ACHN (cell line): ENCODE results near the gene HELT.
"Not testable (repeated sequence)": the region's sequence is repeated elsewhere in the genome, so short reads cannot be mapped to it uniquely, and the experiment has no call there.

Source experiments
- DNase-seq: peaks from one replicate; pipeline ENCODE4 v3.0.0-alpha.2; 2015
- in situ Hi-C: cut with HindIII; loops from 2 replicates; pipeline ENCODE4 v1.10.0; 2017; ENCODE audit warnings: low sequenced_read_pairs, low pct_ligation_motif_present, low pct_unique_long_range_greater_than_20kb

HELT gene, protein sequence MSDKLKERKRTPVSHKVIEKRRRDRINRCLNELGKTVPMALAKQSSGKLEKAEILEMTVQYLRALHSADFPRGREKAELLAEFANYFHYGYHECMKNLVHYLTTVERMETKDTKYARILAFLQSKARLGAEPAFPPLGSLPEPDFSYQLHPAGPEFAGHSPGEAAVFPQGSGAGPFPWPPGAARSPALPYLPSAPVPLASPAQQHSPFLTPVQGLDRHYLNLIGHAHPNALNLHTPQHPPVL

DNA sequence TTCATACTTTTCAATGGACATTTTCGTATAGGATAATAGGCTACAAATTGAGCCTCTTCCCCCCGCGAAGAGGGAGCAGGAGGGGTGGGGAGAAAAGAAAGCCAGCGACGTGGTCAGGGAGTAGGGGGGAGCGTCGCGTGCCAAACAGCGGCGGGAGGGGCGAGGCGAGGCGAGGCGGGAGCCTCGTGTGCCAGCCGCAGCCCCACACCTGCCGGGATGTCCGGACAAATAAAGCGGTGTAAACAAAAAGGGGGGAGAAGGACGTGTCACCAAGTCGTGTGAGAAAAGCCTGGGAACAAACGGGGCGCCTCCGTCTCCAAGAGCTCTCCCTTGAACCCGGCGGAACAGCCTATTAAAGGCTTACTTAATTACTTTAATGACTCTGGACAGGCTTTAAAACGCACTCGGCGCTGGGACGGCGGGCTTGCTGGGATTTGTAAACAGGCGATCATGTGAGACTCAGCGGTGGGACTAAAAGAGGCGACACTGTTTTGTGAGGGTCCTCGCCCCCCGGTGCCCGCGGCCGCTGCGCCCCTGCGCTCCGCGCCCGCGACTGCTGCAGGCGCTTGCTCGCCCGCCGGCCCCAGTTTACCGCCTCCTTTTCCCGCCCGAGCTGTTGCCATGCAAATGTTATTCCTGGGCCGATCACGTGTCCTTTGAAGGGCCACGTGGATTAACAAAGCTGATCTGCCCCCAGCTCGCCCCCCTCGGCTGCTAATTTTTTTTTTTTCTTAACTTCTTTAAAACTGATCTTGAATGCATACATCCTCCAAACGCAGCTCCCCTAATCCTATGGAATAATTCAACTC lies at the start of gene HELT:
TSS of gene HELT (plus strand) at position 527 of the 809 bp plus-strand sequence. CDS start 439 bp downstream, outside the sequence.
- in situ Hi-C loops, result no loop called here
- no peak for DNase-seq

DNA sequence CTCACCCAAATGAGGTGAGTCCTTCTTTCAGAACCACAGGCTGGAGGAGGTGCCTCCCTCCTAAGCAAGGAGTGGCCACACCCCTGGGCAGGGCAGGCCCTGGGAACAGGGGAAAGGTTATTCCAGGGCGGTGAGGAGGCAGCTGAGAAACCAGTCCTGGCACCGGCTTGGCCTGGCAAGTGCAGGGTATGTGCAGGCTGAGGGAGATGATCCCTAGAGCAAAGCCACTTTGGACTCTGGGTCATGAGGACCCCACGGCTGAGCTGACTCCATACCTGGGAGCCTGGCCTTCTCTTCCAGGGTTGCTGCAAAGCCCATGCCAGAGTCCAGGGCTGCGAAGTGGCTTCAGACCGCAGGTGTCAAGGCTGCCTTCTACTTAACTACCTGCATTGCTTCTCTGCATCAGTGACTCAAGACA lies 49.5 kb upstream of the HELT start:
- in situ Hi-C loops, result no loop called here
- no peak for DNase-seq

GRCh38 chr4:184969610-184970009 lies 48.7 kb upstream of the HELT start:
- in situ Hi-C loops, result no loop called here
- DNase-seq, result no peak

DNA sequence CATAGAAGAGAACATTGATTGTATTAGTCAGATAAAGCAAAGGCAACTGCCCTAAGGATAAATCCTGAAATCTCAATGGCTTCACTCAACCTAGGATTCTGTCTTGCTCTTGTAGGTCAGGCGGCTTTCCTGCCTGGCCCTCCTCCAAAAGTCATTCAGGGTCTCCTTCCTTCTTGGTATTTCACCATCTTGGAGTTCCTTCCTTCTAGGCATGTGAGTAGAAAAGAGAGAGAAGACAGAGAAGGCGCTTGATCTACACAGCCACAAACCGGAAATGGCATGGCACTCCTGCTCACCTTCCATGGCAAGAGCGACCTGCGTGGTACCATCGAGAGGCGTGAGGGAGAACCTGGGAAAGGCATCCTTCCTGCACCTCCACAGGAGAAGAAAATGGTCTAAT lies 45.3 kb upstream of the HELT start:
- in situ Hi-C loops, result no loop called here

GRCh38 chr4:184976348-184976747 lies 41.9 kb upstream of the HELT start:
- in situ Hi-C loops, DNase-seq: not testable (repeated sequence)

More for the DNA sequence above, 45.3 kb upstream of the HELT start:
- no peak for DNase-seq

DNA sequence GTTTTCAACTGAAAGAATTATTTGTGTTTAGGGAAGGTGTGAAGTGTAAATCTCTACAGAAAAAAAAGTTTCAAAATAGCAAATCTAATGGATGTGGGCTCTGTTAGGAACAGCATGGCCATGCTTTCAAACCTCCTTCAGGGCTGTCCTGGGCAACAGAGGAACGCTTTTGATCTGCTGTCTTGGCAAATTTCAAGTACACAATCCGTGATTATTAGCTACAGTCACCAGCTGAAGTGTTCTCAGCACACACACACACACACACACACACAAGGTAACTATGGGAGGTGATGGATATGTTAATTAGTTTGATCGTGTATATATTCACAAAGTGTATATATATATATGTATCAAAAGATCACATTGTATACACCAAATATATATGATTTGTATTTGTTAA lies 40.5 kb upstream of the HELT start:
- in situ Hi-C loops, result no loop called here

GRCh38 chr4:184978211-184978610 lies 40.1 kb upstream of the HELT start:
- no peak for DNase-seq
- in situ Hi-C loops, result no loop called here

More for the DNA sequence above, 40.5 kb upstream of the HELT start:
- DNase-seq, result no peak

- in situ Hi-C loops, result no loop called here
- DNase-seq, result no peak
Measured at GRCh38 chr4:184979461-184980124, 38.7 kb upstream of the HELT start.

DNA sequence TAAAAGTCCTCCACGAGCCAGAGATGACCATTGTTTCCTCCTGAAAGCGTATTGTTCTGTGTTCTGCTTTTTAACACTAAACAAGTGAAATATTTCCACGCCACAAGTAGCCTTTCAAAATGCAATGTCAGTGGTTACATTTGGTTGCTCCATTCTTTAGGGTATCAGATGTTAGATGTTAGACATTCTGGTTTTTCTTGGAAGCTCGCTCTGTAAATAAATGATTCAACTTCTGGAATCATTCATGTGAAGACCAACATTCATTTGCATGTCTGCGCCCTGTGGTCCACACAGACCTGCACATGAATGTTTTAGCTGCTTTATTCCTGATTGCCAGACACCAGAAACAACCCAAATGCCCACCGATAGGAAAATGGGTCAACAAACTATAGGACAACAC lies 38.0 kb upstream of the HELT start:
- in situ Hi-C loops, result no loop called here
- no peak for DNase-seq

DNA sequence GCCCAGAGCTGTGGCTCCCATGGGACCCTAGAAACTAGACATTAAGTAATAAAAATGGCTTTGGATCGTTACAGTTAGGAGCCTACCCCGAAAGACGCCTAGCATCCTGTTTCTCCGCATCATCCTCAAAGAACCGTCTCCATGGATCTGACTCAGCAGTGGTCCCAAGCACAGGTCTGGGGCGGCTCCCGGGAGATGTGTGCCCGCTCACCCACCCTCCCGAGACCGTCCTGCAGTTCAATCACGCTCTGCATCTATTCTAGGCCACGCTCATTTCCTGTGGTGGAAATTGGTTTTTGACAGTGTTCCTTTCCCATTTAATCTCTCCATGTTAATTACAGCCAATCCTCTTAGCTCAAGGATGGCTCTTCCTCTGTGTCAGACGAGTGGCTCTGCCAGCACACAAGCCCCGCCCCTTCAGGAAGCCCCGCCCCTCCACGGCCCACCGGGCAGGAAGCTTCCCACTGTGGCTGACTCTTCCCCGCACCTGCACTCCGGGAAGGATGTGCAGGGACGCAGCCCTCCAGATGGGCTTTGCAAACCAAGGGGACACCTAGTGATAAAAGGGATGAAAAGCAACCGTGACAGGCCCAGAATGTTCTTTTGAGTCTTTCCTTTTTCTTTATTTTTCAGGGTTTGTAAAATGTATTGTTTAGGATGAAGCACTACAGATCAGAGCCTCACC lies 34.5 kb upstream of the HELT start:
- DNase-seq, result peak; percentile 75
- in situ Hi-C loops, result no loop called here

DNA sequence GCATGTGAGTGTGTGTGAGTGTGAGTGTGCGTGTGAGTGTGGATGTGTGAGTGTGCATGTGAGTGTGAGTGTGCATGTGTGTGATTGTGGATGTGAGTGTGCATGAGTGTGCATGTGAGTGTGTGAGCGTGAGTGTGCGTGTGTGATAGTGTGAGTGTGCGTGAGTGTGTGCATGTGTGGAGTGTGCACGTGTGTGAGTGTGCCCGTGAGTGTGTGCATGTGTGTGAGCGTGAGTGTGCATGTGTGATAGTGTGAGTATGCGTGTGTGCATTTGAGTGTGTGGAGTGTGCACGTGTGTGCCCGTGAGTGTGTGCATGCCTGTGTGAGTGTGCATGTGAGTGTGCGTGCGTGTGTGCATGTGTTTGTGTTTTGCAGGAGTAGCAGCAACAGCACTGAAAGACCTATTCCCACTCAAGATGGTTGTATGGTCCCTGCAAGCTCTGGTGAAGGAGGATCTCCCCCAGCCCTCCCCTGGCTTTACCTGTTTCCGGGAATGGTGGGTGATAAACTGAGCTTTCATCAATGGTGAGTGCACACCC lies 30.7 kb upstream of the HELT start:
- in situ Hi-C loops, result no loop called here
- DNase-seq, result no peak

DNA sequence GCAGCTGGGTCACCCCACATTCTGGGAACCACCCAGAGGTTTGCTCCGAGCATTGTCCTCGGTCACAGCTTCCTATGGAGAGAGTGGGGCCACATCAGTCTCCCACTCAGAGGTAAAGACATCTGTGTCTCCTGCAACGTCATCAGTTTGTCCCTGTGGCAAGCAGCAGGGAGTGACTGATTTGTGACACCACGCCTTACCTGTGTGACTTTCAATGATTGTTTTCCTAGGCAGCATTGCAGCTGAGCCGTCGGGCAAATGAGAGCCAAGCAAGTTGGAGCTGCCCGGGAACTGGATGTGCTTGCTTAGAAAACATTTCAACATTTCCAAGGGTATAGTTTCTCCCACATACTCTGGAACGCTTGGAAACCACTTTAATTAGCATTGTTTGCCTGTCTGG lies 29.7 kb upstream of the HELT start:
- in situ Hi-C loops, result no loop called here
- no peak for DNase-seq

GRCh38 chr4:184989283-184989682 lies 29.0 kb upstream of the HELT start:
- DNase-seq, in situ Hi-C loops: not testable (repeated sequence)

GRCh38 chr4:184990131-184990530 lies 28.2 kb upstream of the HELT start:
- in situ Hi-C loops, DNase-seq: not testable (repeated sequence)

GRCh38 chr4:184991860-184992259 lies 26.4 kb upstream of the HELT start:
- DNase-seq, result no peak
- in situ Hi-C loops, result no loop called here

GRCh38 chr4:184992422-184992821 lies 25.9 kb upstream of the HELT start:
- DNase-seq, result no peak
- in situ Hi-C loops, result no loop called here

- in situ Hi-C loops, result no loop called here
- no peak for DNase-seq
Measured at GRCh38 chr4:184993247-184993646, 25.0 kb upstream of the HELT start.

- DNase-seq, result no peak
Measured at GRCh38 chr4:184994010-184994622, 24.2 kb upstream of the HELT start.

More at GRCh38 chr4:184994010-184994622, 24.2 kb upstream of the HELT start:
- in situ Hi-C loops, result no loop called here
